Measurements from ENCODE around the gene WDR44. TPM values are rescaled to one million over a fixed set of nuclear protein-coding genes. Genes with fewer than 3 reads are reported as not detected.

Gene WDR44
- total and polyA plus RNA-seq, 9 donors: 6.1 to 17.9 (median 15.3) TPM

DNA sequence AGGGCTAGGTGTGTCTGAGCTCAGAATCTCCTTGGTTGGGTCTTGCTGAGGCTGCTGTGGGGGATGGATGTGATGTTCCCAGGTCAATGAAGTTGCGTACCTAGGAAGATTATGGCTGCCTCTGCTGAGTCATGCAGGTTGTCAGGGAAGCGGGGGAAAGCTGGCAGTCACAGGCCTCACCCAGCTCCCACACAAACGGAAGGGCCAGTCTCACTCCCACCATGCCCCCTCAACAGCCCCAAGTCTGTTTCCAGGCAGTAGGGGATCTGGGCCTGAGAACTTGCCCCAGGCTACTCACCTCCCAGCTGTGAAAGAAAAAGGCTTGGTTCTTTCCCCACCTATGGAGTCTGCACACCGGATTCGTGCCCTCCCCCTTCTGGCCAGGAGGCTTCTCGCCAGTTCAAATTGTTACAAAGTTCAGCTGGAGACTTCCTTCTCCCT lies 72.9 kb downstream of the WDR44 start:
- DNase-seq: no peak
- H3K27ac ChIP-seq: no peak overlapping the region
- H3K27me3 ChIP-seq: no peaks in the 10 kb centered on the region
- H3K36me3 ChIP-seq: no peaks in the 10 kb centered on the region
- TF ChIP-seq EP300 (IDR thresholded peaks at IDR 0.05): no peak
- no peak for TF ChIP-seq POLR2A (IDR thresholded peaks at IDR 0.05)
- TF ChIP-seq, protein P1, sequence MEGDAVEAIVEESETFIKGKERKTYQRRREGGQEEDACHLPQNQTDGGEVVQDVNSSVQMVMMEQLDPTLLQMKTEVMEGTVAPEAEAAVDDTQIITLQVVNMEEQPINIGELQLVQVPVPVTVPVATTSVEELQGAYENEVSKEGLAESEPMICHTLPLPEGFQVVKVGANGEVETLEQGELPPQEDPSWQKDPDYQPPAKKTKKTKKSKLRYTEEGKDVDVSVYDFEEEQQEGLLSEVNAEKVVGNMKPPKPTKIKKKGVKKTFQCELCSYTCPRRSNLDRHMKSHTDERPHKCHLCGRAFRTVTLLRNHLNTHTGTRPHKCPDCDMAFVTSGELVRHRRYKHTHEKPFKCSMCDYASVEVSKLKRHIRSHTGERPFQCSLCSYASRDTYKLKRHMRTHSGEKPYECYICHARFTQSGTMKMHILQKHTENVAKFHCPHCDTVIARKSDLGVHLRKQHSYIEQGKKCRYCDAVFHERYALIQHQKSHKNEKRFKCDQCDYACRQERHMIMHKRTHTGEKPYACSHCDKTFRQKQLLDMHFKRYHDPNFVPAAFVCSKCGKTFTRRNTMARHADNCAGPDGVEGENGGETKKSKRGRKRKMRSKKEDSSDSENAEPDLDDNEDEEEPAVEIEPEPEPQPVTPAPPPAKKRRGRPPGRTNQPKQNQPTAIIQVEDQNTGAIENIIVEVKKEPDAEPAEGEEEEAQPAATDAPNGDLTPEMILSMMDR (IDR thresholded peaks at IDR 0.05): no peak
- no peaks in the 10 kb centered on the region for H3K9me3 ChIP-seq
- 64 to 75% (median 65%) methylated on average over 6 of the region's 6 CpGs for WGBS, 3 donors
- no peak overlapping the region for H3K4me3 ChIP-seq
- intact Hi-C loops (cut with DNase I): no loop called here
- H3K4me1 ChIP-seq (ENCODE audit: insufficient read depth): no peaks in the 10 kb centered on the region

DNA sequence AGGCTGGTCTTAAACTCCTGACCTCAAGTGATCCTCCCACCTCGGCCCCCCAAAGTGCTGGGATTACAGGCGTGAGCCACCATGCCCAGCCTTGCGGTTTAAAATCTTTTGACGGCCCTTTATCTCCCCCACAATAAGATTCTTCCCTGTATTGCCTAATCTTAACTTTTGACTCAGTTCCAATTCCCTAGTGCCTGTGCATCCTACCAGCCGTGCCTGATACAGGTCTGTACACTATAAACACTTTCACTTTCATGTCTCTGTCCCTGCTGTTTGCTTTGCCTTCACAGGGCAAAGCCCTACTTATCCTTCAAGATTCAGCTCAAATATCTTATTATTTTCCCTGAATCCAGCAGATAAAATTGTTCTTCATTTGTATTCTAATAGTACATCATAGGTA lies 74.6 kb downstream of the WDR44 start:
- no peaks in the 10 kb centered on the region for H3K36me3 ChIP-seq
- H3K9me3 ChIP-seq: no peaks in the 10 kb centered on the region
- DNase-seq: no peak
- TF ChIP-seq POLR2A (IDR thresholded peaks at IDR 0.05) (no peak), EP300 (IDR thresholded peaks at IDR 0.05) (no peak)
- TF ChIP-seq, protein P1 (IDR thresholded peaks at IDR 0.05): no peak
- intact Hi-C loops (cut with DNase I): no loop called here
- H3K4me1 ChIP-seq (ENCODE audit: insufficient read depth): no peaks in the 10 kb centered on the region
- H3K27ac ChIP-seq: no peak overlapping the region
- no peaks in the 10 kb centered on the region for H3K27me3 ChIP-seq
- WGBS, 3 donors: 38 to 51% (median 45%) methylated on average over 5 of the region's 5 CpGs
- H3K4me3 ChIP-seq: no peak overlapping the region

DNA sequence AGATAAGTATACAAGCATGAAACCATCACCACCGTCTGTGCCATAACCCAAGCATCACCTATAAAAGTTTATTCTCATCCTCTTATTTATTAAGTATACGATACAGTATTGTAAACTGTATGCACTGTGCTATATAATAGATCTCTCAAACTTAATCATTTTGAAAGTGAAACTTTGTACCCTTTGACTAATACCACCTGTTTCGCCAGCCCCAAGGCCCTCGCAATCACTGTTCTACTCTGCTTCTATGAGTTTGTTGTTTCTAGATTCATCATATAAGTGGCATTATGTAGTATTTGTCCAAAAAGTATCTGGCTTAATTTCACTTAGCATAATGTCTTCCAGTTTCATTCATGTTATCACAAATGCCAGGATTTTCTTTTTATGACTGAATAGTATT lies 77.7 kb downstream of the WDR44 start:
- DNase-seq: no peak
- 85 to 86% (median 86%) methylated on average over 4 of the region's 4 CpGs for WGBS, 3 donors
- Histone ChIP-seq H3K27me3 (no peaks in the 10 kb centered on the region), H3K9me3 (no peaks in the 10 kb centered on the region), H3K36me3 (no peaks in the 10 kb centered on the region), H3K4me3 (no peak overlapping the region), H3K27ac (no peak overlapping the region), H3K4me1 (ENCODE audit: insufficient read depth) (no peaks in the 10 kb centered on the region)
- TF ChIP-seq EP300 (IDR thresholded peaks at IDR 0.05) (no peak), POLR2A (IDR thresholded peaks at IDR 0.05) (no peak)
- TF ChIP-seq, protein P1 (IDR thresholded peaks at IDR 0.05): no peak
- intact Hi-C loops (cut with DNase I): no loop called here

GRCh38 chrX:118432799-118433198 lies 86.9 kb downstream of the WDR44 start:
- WGBS, 3 donors: 84 to 90% (median 88%) methylated on average over 5 of the region's 5 CpGs
- intact Hi-C loops (cut with DNase I): no loop called here
- Histone ChIP-seq H3K36me3 (no peaks in the 10 kb centered on the region), H3K27ac (no peak overlapping the region), H3K9me3 (no peaks in the 10 kb centered on the region), H3K4me1 (ENCODE audit: insufficient read depth) (no peaks in the 10 kb centered on the region), H3K4me3 (no peak overlapping the region), H3K27me3 (no peaks in the 10 kb centered on the region)
- TF ChIP-seq, protein P1 (IDR thresholded peaks at IDR 0.05): no peak
- TF ChIP-seq POLR2A (IDR thresholded peaks at IDR 0.05) (no peak), EP300 (IDR thresholded peaks at IDR 0.05) (no peak)
- DNase-seq: no peak
